PFSK-1 (cell line): ENCODE results near the gene ERBB3.

Experiments used
- POLR2AphosphoS5 ChIP-seq: IDR thresholded peaks from 2 replicates; pipeline ENCODE4 v1.6.1; 2012; ENCODE audit warnings: low read depth, mild to moderate bottlenecking, control low read depth, low read length, moderate library complexity
- REST ChIP-seq, 2 experiments: IDR thresholded peaks; 2 replicates each; pipeline versions ENCODE4 v1.6.1 to v1.8.0; 2011 to 2012; ENCODE audit warnings: low read depth in 2 of 2, low read length in 2 of 2, control low read depth in 1 of 2, inconsistent platforms in 1 of 2, mild to moderate bottlenecking in 1 of 2, moderate library complexity in 1 of 2; ENCODE audit not compliant: insufficient read depth in 1 of 2
- SIN3A ChIP-seq: IDR thresholded peaks from 2 replicates; pipeline ENCODE4 v1.6.1; 2012; ENCODE audit warnings: mild to moderate bottlenecking, low read length, moderate library complexity, borderline replicate concordance; ENCODE audit not compliant: insufficient read depth
- TAF1 ChIP-seq: IDR thresholded peaks from 2 replicates; pipeline ENCODE4 v1.6.1; 2012; ENCODE audit warnings: low read length, control low read depth, borderline replicate concordance; ENCODE audit not compliant: insufficient read depth

GRCh38 chr12:56134897-56135296 lies 54.9 kb downstream of the ERBB3 start:
- TF ChIP-seq REST (IDR thresholded peaks at IDR 0.05; ENCODE audit: insufficient read depth in 1 of 2, low read depth in 2 of 2, low read length in 2 of 2) = no peak
- TF ChIP-seq TAF1 = no peak
- no peak for TF ChIP-seq POLR2AphosphoS5
- TF ChIP-seq SIN3A = no peak
